HG03442 (cell line): Measurements from ENCODE around the gene RSRP1.
"Not testable (repeated sequence)": the region's sequence is repeated elsewhere in the genome, so short reads cannot be mapped to it uniquely, and the experiment has no call there.

Experiments
- ATAC-seq: cut with Tn5 transposase; IDR thresholded peaks from one replicate; pipeline ENCODE4 v1.9.1; 2021; ENCODE audit warnings: mild to moderate bottlenecking, moderate library complexity; ENCODE audit not compliant: unreplicated experiment

RSRP1 gene

DNA sequence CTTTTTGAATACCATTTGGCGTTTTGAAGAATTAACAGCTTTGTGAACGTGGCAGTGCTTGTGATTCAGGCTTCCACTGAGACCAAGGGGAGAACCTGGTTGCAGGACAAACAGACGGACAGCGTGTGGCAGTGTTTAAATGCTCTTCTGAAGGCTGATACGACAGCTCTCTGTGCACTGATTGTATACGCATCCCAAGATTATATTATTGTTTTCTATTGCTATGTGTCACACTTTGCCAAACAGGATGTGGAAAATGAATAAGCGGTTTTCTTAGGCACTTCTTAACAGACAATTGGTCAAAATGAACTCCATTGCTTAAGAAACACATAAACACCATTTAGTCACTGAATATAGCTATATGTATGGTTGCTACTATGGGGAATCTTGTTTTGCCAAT lies 12.6 kb upstream of the RSRP1 start:
- not testable (repeated sequence) for ATAC-seq

DNA sequence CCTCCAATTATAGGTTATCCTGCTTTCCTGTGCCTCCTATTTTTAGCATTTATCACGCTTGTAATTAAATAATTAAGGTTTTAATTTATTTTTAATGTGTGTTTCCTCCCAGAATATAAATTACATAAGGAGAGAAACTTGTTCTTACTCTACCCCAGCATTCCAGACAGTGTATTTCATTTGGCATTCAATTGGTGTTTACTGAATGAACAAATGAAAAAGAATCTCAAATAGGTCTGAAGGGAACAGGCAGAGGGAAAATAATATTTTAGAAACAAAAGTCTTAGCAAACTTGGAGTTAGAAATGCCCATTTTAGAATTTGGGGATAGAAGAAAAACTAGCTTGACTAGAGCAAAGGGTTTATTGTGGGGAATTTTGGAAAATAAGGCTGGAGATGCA lies 9.9 kb upstream of the RSRP1 start:
- ATAC-seq, result no peak

DNA sequence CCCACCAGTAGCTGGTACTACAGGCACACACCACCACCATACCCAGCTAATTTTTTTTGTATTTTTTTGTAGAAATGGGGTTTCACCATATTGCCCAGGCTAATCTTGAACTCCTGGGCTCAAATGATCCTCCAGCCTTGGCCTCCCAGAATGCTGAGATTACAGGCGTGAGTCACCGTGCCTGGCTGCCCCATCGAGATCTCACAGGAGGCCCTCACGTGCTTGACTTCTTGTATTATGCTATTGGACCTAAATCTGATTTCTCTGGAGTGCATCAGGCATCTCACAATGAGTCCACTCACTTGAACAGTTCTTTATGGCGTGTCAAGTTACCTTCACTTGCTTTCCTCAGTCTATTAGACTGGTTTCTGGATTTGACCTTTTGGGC lies 9.3 kb upstream of the RSRP1 start:
- ATAC-seq, result no peak

DNA sequence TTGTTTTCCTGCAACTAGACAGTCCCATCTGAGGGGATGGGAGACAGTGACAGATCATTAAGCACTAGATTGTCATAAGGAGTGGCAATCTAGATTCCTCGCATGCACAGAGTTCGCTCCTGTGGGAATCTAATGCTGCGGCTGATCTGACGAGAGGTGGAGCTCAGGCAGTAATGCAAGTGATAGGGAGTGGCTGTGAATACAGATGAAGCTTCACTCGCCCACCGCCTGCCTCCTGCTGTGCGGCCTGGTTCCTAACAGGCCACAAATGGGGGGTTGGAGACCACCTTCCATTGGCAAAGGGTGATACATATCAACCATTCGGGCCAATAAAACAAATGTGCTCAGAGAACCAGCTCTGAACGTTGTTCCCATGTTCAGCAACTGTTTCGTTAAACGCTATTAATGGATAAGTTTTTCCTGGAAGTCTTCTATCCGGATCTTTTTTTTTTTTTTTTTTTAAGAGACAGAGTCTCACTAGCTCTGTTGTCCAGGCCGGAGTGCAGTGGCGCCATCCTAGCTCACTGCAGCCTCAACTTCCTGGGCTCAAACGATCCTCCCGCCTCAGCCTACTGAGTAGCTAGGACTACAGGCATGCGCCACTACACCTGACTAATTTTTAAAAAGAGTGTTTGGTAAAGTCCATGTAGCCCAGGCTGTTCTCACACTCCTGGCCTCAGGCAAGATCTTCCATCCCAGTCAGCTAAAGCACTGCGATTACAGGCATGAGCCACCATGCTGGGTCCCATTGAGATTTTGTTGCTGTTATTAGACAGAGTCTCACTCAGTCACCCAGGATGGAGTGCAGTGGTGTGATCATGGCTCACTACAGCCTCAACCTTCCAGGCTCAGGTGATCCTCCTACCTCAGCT lies 8.7 kb upstream of the RSRP1 start:
- ATAC-seq, result no peak

DNA sequence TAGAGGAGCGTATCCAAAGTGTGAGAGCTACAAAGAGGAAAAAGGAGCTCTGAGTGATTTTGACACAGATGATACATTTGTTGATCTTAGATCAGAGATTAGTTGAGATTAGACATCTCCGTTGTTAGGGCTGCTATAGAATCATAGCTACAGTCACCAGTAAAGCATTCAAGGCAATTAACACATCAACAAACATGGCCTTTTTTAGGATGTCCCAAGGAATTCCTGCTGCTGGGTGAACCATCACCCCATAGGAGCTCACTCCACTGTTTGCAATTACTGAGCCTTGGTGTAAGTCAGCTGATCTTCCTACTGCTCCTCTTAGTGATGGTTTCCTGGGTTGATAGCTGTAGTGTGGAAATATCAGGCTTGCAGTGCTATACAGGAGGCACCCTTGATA lies 6.7 kb upstream of the RSRP1 start:
- no peak for ATAC-seq

DNA sequence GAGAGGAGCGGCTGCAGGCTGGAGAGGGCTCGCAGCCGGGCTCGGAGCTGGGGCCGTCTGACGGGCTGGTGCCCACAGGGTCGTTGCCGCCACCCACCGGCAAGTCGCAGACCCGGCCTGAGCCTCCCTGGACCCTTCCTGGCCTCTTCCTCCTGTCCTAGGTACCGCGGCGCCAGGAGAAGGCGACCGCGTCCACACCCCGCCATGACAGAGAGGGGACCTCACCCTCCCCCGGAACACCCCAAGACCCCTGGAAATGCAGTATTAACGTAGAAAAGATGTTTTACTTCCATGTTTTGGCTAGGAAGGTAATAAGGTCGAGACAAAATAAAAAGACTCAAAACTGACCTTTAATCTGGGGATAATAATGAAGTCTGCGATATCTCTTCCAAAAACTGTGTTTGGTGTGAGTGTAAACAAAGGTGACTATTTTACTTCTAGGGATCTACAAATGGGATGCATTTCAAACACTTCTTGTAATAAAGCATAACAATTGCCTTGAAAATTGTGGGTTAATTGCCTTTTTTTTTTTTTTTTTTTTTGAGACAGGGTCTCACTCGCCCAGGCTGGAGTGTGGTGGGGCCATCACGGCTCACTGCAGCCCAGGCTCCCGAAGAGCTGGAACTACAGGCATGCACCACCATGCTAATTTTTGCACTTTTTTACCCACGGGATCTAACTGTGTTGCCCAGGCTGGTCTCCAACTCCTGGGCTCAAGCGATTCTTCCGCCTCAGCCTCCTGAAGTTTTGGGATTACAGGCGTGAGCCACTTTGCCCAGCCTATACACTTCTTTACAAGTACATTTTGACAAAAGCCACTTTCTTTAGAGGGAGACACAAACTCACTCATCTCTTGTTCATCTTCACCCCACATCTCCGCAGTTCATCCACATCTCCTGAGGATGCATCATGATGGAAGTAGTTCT lies 838 bp upstream of the RSRP1 start:
- ATAC-seq, result peak; percentile 43

DNA sequence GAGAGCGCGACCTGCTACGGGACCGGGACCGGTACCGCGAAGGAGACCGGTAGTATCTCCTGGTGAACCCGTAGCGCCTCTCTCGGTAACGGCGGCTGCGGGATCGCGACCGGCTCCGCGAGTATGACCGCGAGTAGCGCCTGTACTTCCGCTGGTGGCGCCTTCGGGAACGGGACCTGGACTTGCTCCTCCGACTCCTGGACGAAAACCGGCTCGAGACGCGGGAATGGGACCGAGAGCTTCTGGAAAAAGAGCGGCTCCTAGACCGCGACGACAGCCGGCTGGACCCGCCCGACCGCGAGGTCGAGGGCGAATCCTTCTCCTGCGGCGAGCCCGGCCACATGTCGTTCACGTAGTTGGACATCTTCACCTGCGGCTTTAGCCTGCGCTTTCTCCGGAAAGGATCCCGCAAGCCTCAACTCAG lies 642 bp downstream of the RSRP1 start:
- peak; percentile 4 for ATAC-seq

DNA sequence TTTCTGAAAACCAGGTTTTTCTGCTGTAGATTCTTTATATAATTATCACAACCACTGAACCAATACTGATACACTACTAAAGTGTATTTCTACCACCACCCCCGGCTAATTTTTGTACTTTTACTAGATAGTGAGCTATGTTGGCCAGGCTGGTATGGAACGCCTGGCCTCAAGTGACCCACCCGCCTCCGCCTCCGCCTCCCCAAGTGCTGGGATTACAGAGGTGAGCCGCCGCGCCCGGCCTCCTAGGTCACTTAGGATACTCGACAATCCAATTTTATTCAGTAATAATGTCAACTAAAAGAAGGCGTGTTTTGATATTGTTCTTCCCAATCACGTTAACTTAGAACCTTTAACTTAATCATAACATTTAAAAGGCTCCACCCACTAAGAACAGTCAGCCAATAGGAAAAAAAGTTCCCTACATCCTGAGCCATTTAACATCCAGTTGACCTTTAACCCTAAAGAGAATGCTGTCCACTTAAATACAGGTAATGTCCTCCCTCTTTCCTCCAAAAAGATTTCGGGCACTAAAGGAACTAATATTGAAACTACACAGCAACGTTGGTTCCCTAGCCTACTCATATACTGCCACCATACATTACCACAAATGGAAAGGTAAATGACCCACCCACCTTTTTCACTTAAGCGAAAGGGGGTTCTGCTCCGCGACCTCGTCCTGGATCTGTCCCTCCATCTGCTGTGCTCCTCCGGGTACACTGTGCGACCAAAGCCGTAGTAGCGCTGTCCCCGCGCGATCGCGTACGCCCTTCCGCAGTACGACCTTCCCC lies 1.2 kb downstream of the RSRP1 start:
- ATAC-seq, result peak; percentile 6

DNA sequence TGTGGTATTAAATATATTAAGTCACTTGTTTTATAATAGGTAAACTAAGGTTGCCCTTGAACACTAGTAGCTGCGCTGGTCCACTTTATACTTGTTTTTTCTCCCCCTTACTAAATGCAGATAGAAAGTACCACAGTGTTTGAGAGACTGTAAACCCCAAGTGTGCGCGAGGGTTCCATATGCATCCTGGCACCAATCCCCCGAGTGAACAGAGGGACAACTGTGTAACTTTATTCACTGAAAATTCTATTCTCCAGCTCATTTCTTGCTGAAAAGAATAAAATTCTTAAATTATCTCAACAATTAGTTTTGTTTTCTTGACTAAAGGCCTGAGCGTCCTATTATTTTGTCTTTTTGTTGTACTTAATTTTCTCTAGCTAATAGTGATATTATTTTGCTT lies 1.9 kb downstream of the RSRP1 start:
- ATAC-seq, result no peak

DNA sequence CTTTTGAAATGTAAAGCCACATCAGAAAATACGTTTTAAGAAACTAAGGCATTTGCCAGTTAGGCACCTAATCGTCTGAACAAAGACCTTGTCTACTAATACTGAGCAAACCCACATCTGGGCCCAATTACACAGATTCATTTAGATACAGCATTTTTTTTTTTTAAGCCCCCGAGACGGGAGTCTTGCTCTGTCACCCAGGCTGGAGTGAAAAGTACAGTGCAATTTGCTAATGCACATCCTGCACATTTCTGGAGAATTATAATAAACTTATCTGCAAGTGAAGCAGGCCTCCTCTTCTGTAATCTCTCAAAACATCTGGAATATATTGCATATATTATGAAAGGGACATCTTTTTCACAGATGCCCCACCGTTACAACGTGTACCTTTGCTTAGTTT lies 3.3 kb downstream of the RSRP1 start:
- no peak for ATAC-seq

DNA sequence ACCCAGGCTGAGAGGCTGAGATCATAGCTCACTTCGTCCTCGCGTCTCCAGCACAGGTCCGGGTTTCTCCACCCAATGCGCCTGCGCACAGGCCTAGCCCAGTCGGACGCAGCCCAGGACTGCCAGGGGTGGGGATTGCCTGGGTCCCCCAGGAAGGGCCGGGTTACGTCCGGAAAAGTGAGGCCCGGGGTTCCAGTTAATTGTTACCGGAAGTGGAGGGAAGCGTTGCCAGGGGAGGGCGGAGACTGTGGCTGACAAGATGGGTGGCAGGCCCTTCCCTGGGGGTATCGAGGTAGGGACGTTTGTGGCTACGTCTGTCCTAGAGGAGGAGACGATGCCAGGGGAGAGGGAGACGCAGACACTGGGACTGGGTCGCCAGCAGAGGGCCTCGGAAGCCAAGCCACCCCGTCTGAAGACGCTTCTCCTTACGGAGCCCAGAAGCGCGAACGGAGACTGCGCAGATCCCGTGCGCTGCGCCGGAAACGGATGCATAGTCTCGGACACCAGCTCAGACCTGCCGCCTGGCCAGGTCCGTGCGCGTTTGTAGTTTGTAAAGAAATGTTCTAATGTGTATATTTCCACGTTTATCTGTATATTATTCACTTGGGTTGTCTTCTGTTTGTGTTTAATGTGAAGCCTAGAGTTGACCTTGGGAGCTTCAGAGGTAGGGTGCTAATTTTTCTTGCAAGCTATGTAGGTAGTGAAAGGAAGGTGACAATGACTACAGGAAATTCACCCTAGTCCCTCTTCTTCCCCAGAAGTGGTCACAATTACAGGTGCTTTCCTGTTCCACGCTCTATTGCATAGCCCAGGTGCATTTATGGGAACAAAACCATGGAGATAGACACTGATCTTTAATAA lies 7.3 kb downstream of the RSRP1 start:
- peak; percentile 67 for ATAC-seq

DNA sequence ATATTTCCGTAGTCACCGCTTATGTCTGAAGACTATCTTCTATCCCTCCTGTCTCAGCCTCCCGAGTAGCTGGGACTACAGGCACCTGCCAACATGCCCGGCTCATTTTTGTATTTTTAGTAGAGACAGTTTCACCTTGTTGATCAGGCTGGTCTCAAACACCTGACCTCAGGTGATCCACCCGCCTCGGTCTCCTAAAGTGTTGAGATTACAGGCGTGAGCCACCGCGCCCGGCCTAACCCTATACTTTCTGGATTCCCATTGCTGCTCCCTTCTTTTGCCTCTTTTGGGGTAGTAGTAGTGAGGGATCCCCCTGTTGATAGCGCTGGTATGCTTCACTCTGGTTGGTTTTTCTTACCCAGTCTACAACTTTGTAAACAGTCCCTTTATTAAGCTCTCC lies 9.2 kb downstream of the RSRP1 start:
- ATAC-seq, result no peak

DNA sequence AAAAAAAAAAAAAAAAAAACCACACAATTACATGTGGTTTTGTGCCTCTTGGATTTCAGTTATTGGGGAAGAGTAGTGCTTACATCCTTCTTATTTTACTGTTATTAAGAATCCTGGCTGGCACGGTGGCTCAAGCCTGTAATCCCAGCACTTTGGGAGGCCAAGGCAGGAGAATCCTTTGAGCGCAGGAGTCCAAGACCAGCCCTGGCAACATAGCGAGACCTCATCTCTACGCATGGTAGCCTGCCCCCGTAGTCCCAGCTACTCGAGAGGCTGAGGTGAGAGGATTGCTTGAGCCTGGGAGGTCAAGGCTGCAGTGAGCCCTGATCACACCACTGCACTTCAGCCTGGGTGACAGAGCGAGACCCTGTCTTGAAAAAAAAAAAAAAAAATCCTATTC lies 11.0 kb downstream of the RSRP1 start:
- not testable (repeated sequence) for ATAC-seq

DNA sequence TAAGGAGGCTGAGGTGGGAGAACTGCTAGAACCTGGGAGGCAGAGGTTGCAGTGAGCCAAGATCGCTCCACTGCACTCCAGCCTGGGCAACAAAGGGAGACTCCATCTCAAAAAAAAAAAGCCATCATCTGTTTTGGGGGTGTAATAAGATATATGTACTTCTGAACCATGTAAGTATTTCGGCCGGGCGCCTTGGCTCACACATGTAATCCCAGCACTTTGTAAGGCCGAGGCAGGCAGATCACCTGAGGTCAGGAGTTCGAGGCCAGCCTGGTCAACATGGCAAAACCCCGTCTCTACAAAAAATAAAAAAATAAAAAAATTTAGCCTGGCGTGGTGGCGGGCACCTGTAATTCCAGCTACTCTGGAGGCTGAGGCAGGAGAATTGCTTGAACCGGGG lies 11.8 kb downstream of the RSRP1 start:
- ATAC-seq, result not testable (repeated sequence)

DNA sequence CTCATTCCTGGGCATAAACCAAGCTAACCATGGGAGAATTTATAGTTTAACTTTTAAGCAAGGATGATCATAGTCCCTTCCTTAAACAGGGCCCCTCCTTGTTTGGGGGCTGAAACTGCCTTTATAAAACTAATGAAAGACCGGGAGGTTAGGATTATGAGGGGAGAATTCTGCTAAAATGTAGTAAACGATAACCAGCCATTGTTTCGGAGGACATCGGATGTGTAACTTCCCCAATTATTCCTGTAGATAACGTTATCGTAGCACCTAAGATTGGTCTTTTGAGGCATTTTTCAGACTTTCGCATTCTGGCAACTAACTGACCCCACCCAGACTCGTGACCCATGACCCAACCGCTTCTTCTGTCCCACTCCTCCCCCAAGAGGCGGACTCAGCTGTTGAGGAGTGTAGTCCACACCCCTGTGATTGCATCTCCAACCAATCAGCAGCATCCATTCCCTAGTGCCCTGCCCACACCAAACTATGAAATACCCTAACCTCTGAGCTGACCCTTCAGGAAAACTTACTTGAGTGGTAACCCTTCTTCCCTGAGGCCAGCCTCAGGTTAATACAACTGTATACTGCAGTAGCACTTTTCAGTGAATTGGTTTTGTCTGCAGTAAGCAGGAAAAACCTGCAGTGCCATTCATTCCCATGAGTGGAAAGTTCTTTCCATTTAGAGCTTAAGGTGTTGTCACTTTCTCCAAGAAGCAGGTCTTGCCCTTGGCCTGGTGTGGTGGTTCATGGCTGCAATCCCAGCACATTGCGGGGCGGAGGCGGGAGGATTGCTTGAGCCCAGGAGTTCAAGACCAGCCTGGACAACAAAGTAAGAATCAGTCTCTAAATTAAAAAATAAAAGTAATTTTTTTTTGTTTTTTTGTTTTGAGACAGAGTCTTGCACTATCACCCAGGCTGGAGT lies 14.1 kb downstream of the RSRP1 start:
- peak; percentile 57 for ATAC-seq

DNA sequence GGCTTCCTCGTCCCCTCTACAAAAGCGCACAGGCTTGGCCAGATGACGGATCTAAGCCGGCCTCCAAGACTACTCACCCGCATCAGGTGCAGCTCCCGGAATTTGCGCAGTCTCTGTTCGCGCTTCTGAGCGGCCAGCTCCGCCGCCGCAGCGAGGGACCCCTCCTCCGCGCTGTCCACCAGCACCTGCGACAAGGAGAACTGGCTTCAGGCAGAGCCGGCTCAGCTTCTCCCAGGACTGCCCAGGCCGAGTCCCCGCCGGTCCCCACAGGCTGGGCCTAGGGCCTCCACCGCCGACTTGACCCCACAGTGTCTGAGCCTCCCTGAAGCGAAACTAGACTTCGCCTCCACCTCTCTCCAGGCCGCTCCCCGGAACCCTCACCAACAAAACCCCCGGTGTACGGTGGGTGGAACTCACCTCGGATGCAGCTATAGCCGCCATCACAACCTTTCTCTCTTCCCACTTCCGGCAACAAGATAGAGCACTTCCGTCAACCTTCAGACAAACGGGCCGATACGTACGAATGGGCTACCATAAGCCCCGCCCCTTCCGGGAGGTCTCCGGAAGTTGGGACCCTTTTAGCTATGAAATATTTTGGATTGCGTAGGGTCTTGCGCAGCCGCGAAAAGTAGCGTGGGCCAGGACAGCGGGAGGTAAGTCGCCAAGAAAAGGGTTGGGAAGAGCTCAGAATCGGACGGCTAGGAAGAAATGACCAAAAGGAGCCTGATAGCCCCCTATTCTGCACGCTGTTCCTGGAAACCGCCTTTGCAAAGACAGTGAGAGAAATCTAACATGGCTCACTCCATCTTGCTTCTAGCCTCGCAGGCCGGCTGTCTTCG lies 15.0 kb downstream of the RSRP1 start, which contains the start of gene SYF2:
Gene SYF2, minus strand, starts transcription at position 476 of the 839 bp plus-strand sequence. Its CDS starts 35 bp downstream, at position 441.
- ATAC-seq, result peak; percentile 67

DNA sequence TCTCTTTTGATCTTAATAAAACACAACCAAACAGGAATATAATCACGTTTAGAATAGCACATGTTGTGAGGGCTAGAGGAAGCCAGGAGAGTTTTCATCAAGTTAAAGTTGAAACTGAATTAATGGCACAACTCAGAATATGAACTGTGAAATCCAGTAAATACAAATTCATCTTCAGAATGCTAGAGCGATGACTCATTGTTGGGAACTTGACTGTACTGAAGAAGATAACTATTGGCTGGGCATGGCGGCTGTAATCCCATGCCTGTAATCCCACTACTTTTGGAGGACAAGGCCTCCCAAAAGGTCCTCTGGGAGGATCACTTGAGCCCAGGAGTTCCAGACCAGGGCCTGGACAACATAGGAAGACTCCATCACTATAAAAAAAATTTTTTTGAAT lies 23.8 kb downstream of the RSRP1 start:
- ATAC-seq, result no peak

DNA sequence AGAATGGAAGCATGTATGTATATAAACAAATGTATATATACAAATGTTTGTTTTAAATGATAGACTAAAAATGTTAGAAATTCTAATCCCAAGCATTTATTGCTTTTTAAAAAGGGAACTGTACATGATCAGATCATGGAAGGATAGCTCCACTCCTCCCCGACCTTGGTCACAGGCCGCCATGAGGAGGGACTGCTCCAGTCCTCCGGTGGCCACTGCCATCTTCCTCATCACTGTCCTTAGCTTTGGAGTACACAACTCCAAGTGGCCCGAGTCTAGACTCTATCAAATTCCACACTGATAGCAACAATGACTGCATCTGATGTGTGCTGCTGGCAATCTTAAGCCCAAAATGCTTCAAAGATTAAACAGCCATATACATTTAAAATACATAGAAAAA lies 24.6 kb downstream of the RSRP1 start:
- ATAC-seq, result no peak
